Cardiac muscle cell (in vitro differentiated cells and primary cell): ENCODE data around the gene SUCNR1. TPM values are rescaled to one million over a fixed set of nuclear protein-coding genes. Genes with fewer than 3 reads are reported as not detected.

Source experiments
- DNase-seq, 2 donors: peaks; one replicate each; pipeline versions ENCODE4 v3.0.0 to v3.0.0-alpha.2; 2010 to 2017; ENCODE audit warnings: low read depth in 1 of 2, low spot score in 1 of 2
- H3K27ac ChIP-seq: fragments of 200-600 bp; sonication (generic); 2 replicates; pipeline ENCODE4 v1.5.1; 2016
- H3K27me3 ChIP-seq: fragments of 200-600 bp; sonication (generic); 2 replicates; pipeline ENCODE4 v1.6.0; 2016; ENCODE audit warnings: control low read depth
- H3K36me3 ChIP-seq: fragments of 200-600 bp; sonication (generic); 2 replicates; pipeline ENCODE4 v1.5.1; 2016; ENCODE audit warnings: control low read depth
- H3K4me1 ChIP-seq: fragments of 200-600 bp; sonication (generic); 2 replicates; pipeline ENCODE4 v1.8.1; 2017; ENCODE audit warnings: low read depth, mild to moderate bottlenecking, mixed run types
- H3K4me3 ChIP-seq: fragments of 200-600 bp; sonication (generic); 2 replicates; pipeline ENCODE4 v1.5.1; 2016; ENCODE audit warnings: mild to moderate bottlenecking
- H3K9me3 ChIP-seq: fragments of 200-600 bp; sonication (generic); 2 replicates; pipeline ENCODE4 v1.5.1; 2017; ENCODE audit warnings: low read depth, mild to moderate bottlenecking, control low read depth
- polyA plus RNA-seq: library from polyadenylated mRNA; unstranded; fragments of >200 nt; fragmentation: Nextera tagmentation; extraction: Ambion mirVana; gene quantifications from 2 replicates; pipeline ENCODE4 v1.2.1, GENCODE V29; 2016
- total RNA-seq: library from RNA; depleted of rRNA; stranded (reverse); fragments of >200 nt; gene quantifications from 2 replicates; pipeline ENCODE4 v1.2.3, GENCODE V29; 2016
- TF ChIP-seq, protein P1 (sequence below): IDR thresholded peaks from 2 replicates; pipeline ENCODE4 v1.5.1; 2012; ENCODE audit warnings: low read depth, mild to moderate bottlenecking, low read length

Gene SUCNR1
- total and polyA plus RNA-seq, 2 experiments from 2014 or later = not detected

- Histone ChIP-seq H3K36me3 (no peaks in the 10 kb centered on the region), H3K9me3 (no peaks in the 10 kb centered on the region), H3K4me3 (no peak overlapping the region), H3K4me1 (peaks cover under 1% of the 10 kb centered on the region), H3K27ac (no peak overlapping the region), H3K27me3 (no peaks in the 10 kb centered on the region)
- TF ChIP-seq, protein P1, sequence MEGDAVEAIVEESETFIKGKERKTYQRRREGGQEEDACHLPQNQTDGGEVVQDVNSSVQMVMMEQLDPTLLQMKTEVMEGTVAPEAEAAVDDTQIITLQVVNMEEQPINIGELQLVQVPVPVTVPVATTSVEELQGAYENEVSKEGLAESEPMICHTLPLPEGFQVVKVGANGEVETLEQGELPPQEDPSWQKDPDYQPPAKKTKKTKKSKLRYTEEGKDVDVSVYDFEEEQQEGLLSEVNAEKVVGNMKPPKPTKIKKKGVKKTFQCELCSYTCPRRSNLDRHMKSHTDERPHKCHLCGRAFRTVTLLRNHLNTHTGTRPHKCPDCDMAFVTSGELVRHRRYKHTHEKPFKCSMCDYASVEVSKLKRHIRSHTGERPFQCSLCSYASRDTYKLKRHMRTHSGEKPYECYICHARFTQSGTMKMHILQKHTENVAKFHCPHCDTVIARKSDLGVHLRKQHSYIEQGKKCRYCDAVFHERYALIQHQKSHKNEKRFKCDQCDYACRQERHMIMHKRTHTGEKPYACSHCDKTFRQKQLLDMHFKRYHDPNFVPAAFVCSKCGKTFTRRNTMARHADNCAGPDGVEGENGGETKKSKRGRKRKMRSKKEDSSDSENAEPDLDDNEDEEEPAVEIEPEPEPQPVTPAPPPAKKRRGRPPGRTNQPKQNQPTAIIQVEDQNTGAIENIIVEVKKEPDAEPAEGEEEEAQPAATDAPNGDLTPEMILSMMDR = no peak
- DNase-seq = peak in 1 of 2 donors; percentile 30
Measured at GRCh38 chr3:151875759-151876158, 2.3 kb downstream of the SUCNR1 start.

DNA sequence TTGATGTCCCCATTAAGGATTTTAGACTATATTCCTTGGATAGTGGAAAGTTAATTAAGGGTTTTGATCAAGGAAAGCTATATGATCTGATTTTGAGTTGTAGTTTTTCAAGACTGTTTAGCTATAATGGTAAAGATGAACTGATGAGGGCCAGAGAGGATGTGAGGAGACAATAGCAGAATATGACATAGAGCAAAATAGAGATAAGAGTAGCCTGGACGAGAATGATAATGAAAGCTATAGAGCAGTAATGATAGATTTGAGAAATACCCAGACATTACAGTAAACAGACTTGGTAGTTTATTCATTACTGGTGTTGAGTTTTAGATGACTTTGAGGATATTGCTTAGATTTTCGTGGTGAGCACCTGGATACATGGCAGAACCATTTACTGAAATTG is 3.8 kb downstream of the SUCNR1 start:
- Histone ChIP-seq H3K36me3 (no peaks in the 10 kb centered on the region), H3K9me3 (no peaks in the 10 kb centered on the region), H3K4me1 (peaks cover 10% of the 10 kb centered on the region), H3K4me3 (no peak overlapping the region), H3K27ac (no peak overlapping the region), H3K27me3 (no peaks in the 10 kb centered on the region)
- no peak for DNase-seq
- TF ChIP-seq, protein P1 = no peak

GRCh38 chr3:151878465-151878864 is 5.0 kb downstream of the SUCNR1 start:
- no peak overlapping the region for H3K4me3 ChIP-seq
- no peak overlapping the region for H3K27ac ChIP-seq
- H3K9me3 ChIP-seq = no peaks in the 10 kb centered on the region
- H3K4me1 ChIP-seq = peaks cover 10% of the 10 kb centered on the region
- TF ChIP-seq, protein P1 = no peak
- no peaks in the 10 kb centered on the region for H3K27me3 ChIP-seq
- no peaks in the 10 kb centered on the region for H3K36me3 ChIP-seq
- DNase-seq = no peak

- Histone ChIP-seq H3K9me3 (no peaks in the 10 kb centered on the region), H3K27ac (no peak overlapping the region), H3K36me3 (no peaks in the 10 kb centered on the region), H3K4me1 (peaks cover 10% of the 10 kb centered on the region), H3K27me3 (no peaks in the 10 kb centered on the region), H3K4me3 (no peak overlapping the region)
- no peak for DNase-seq
- TF ChIP-seq, protein P1 = no peak
Measured at GRCh38 chr3:151879037-151879436, 5.6 kb downstream of the SUCNR1 start.

- TF ChIP-seq, protein P1 = no peak
- DNase-seq = no peak
- Histone ChIP-seq H3K27me3 (no peaks in the 10 kb centered on the region), H3K4me3 (no peak overlapping the region), H3K9me3 (no peaks in the 10 kb centered on the region), H3K27ac (no peak overlapping the region), H3K36me3 (no peaks in the 10 kb centered on the region), H3K4me1 (peaks cover 10% of the 10 kb centered on the region)
Measured at GRCh38 chr3:151879679-151880415, 6.4 kb downstream of the SUCNR1 start.

DNA sequence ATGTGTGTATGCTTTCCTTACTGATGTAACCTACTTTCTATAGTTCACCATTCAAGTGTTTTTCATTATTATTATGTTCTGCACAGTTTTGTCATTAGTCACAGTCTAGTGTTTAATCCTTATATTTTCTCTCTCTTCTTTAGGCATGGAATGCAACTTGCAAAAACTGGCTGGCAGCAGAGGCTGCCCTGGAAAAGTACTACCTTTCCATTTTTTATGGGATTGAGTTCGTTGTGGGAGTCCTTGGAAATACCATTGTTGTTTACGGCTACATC is 6.9 kb downstream of the SUCNR1 start:
- TF ChIP-seq, protein P1 = no peak
- Histone ChIP-seq H3K36me3 (no peaks in the 10 kb centered on the region), H3K9me3 (no peaks in the 10 kb centered on the region), H3K27me3 (no peaks in the 10 kb centered on the region), H3K4me3 (no peak overlapping the region), H3K27ac (no peak overlapping the region), H3K4me1 (peaks cover 10% of the 10 kb centered on the region)
- DNase-seq = no peak
